Karpas-422 (cell line): Measurements from ENCODE around the gene RBM4B. TPM values are rescaled to one million over a fixed set of nuclear protein-coding genes. Genes with fewer than 3 reads are reported as not detected.
A peak's percentile ranks its signal among the peaks of the same experiment; 100 is the strongest.

Source experiments
- DNase-seq: peaks from one replicate; pipeline ENCODE4 v3.0.0-alpha.2; 2015
- H2AFZ ChIP-seq: fragments of 200-600 bp; sonication (generic); 2 replicates; pipeline ENCODE4 v1.6.1; 2014; ENCODE audit warnings: antibody characterized with exemption, low read length, mixed read lengths
- H3K27ac ChIP-seq: fragments of 200-600 bp; sonication (generic); 2 replicates; pipeline ENCODE4 v1.5.1; 2014; ENCODE audit warnings: mild to moderate bottlenecking, low read length, moderate library complexity
- H3K27me3 ChIP-seq: fragments of 200-600 bp; sonication (generic); 2 replicates; pipeline ENCODE4 v1.6.1; 2014; ENCODE audit warnings: low read length, mixed read lengths
- H3K36me3 ChIP-seq: fragments of 200-600 bp; sonication (generic); 2 replicates; pipeline ENCODE4 v1.6.1; 2014; ENCODE audit warnings: low read length, mixed read lengths; ENCODE audit not compliant: insufficient read depth
- H3K4me1 ChIP-seq: fragments of 200-600 bp; sonication (generic); 2 replicates; pipeline ENCODE4 v1.6.1; 2014; ENCODE audit warnings: mild to moderate bottlenecking, low read length, mixed read lengths
- H3K4me2 ChIP-seq: fragments of 200-600 bp; sonication (generic); 2 replicates; pipeline ENCODE4 v1.6.1; 2014; ENCODE audit warnings: low read length, low read depth, mild to moderate bottlenecking; ENCODE audit not compliant: poor library complexity, severe bottlenecking
- H3K4me3 ChIP-seq: fragments of 200-600 bp; sonication (generic); 2 replicates; pipeline ENCODE4 v1.5.1; 2014; ENCODE audit warnings: mild to moderate bottlenecking, antibody characterized with exemption, low read length, mixed read lengths
- H3K79me2 ChIP-seq: fragments of 200-600 bp; sonication (generic); 2 replicates; pipeline ENCODE4 v1.6.1; 2014; ENCODE audit warnings: mild to moderate bottlenecking, low read length, mixed read lengths
- H3K9ac ChIP-seq: fragments of 200-600 bp; sonication (generic); 2 replicates; pipeline ENCODE4 v1.6.0; 2014; ENCODE audit warnings: low read length
- H3K9me2 ChIP-seq: fragments of 200-600 bp; sonication (generic), shearing (Covaris generic); replicated peaks from 2 replicates; pipeline ENCODE4 v1.6.0; 2014; ENCODE audit warnings: mild to moderate bottlenecking, low read length, moderate library complexity; ENCODE audit not compliant: insufficient read depth
- H3K9me3 ChIP-seq: fragments of 300-700, 200-600 bp; sonication (generic); 2 replicates; pipeline ENCODE4 v1.6.1; 2014; ENCODE audit warnings: low read length, mixed read lengths
- H4K20me1 ChIP-seq: fragments of 200-600 bp; sonication (generic); 2 replicates; pipeline ENCODE4 v1.6.1; 2014; ENCODE audit warnings: mild to moderate bottlenecking, antibody characterized with exemption, low read length, low read depth; ENCODE audit not compliant: insufficient read depth
- total RNA-seq: library from RNA; depleted of rRNA; stranded (reverse); fragments of >200 nt; shearing (Covaris generic); gene quantifications from 2 replicates; pipeline ENCODE4 v1.2.3, GENCODE V29; 2014; ENCODE audit warnings: low replicate concordance

Gene RBM4B
- total RNA-seq, 1 experiment from 2014 or later: 43.2 TPM

GRCh38 chr11:66676282-66676919, 1.3 kb downstream of the RBM4B start:
- Histone ChIP-seq H3K9me3 (no peaks in the 10 kb centered on the region), H3K9ac (peak overlapping the region; percentile 81), H3K27me3 (no peaks in the 10 kb centered on the region), H3K79me2 (peaks cover 52% of the 10 kb centered on the region), H4K20me1 (no peaks in the 10 kb centered on the region), H2AFZ (no peak overlapping the region), H3K4me2 (peak overlapping the region; percentile 79), H3K36me3 (peaks cover 9% of the 10 kb centered on the region; the same call in 1 of the 2 replicates), H3K4me1 (peaks cover 36% of the 10 kb centered on the region), H3K4me3 (peak overlapping the region; percentile 79), H3K9me2 (no peaks in the 10 kb centered on the region), H3K27ac (peak overlapping the region; percentile 77)
- DNase-seq: peak; percentile 63

GRCh38 chr11:66674964-66675602, 2.6 kb downstream of the RBM4B start:
- H3K9ac ChIP-seq: peak overlapping the region; percentile 81
- no peaks in the 10 kb centered on the region for H3K27me3 ChIP-seq
- no peak for DNase-seq
- no peaks in the 10 kb centered on the region for H3K9me3 ChIP-seq
- H3K4me1 ChIP-seq: peaks cover 44% of the 10 kb centered on the region
- H3K79me2 ChIP-seq: peaks cover 65% of the 10 kb centered on the region
- no peaks in the 10 kb centered on the region for H3K9me2 ChIP-seq
- H3K4me3 ChIP-seq: peak overlapping the region; percentile 79
- H4K20me1 ChIP-seq: no peaks in the 10 kb centered on the region
- peaks cover 12% of the 10 kb centered on the region; the same call in 1 of the 2 replicates for H3K36me3 ChIP-seq
- peak overlapping the region; percentile 79 for H3K4me2 ChIP-seq
- no peak overlapping the region for H2AFZ ChIP-seq
- H3K27ac ChIP-seq: no peak overlapping the region; the same call in 1 of the 2 replicates

GRCh38 chr11:66670816-66671215, 6.9 kb downstream of the RBM4B start:
- Histone ChIP-seq H3K79me2 (peaks cover 90% of the 10 kb centered on the region), H3K9me2 (no peaks in the 10 kb centered on the region), H3K27ac (peak overlapping the region; percentile 5; the same call in 1 of the 2 replicates), H3K4me1 (peaks cover 29% of the 10 kb centered on the region), H4K20me1 (no peaks in the 10 kb centered on the region), H3K4me2 (no peak overlapping the region), H3K4me3 (no peak overlapping the region), H3K9ac (no peak overlapping the region), H2AFZ (no peak overlapping the region), H3K36me3 (peaks cover 38% of the 10 kb centered on the region; the same call in 1 of the 2 replicates), H3K27me3 (no peaks in the 10 kb centered on the region), H3K9me3 (no peaks in the 10 kb centered on the region)
- DNase-seq: no peak

GRCh38 chr11:66665369-66665768, 12.3 kb downstream of the RBM4B start:
- peaks cover 15% of the 10 kb centered on the region for H3K4me1 ChIP-seq
- no peak for DNase-seq
- H3K9me2 ChIP-seq: no peaks in the 10 kb centered on the region
- H3K27me3 ChIP-seq: no peaks in the 10 kb centered on the region
- no peak overlapping the region for H3K27ac ChIP-seq
- peaks cover 77% of the 10 kb centered on the region for H3K79me2 ChIP-seq
- peaks cover 57% of the 10 kb centered on the region; the same call in 1 of the 2 replicates for H3K36me3 ChIP-seq
- no peak overlapping the region for H3K9ac ChIP-seq
- H4K20me1 ChIP-seq: no peaks in the 10 kb centered on the region
- no peak overlapping the region for H3K4me3 ChIP-seq
- H3K9me3 ChIP-seq: no peaks in the 10 kb centered on the region
- H2AFZ ChIP-seq: no peak overlapping the region
- no peak overlapping the region for H3K4me2 ChIP-seq

- H3K27me3 ChIP-seq: no peaks in the 10 kb centered on the region
- no peaks in the 10 kb centered on the region for H3K9me2 ChIP-seq
- no peak overlapping the region for H3K4me3 ChIP-seq
- H3K4me1 ChIP-seq: peaks cover 23% of the 10 kb centered on the region
- no peaks in the 10 kb centered on the region for H3K9me3 ChIP-seq
- no peak overlapping the region for H3K9ac ChIP-seq
- H3K36me3 ChIP-seq: peaks cover 52% of the 10 kb centered on the region; the same call in 1 of the 2 replicates
- no peak overlapping the region for H3K4me2 ChIP-seq
- no peaks in the 10 kb centered on the region for H4K20me1 ChIP-seq
- peaks cover 74% of the 10 kb centered on the region for H3K79me2 ChIP-seq
- no peak overlapping the region for H2AFZ ChIP-seq
- no peak for DNase-seq
- no peak overlapping the region for H3K27ac ChIP-seq
These were observed 13.9 kb downstream of the RBM4B start for GRCh38 chr11:66663741-66664296.

GRCh38 chr11:66659763-66660162, 17.9 kb downstream of the RBM4B start:
- Histone ChIP-seq H3K4me3 (peak overlapping the region; percentile 29; the same call in 1 of the 2 replicates), H3K79me2 (peaks cover 44% of the 10 kb centered on the region), H3K27ac (peak overlapping the region; percentile 95), H3K9ac (peak overlapping the region; percentile 46), H3K4me2 (peak overlapping the region; percentile 70), H3K4me1 (peaks cover 35% of the 10 kb centered on the region), H3K9me3 (no peaks in the 10 kb centered on the region), H2AFZ (no peak overlapping the region), H3K27me3 (no peaks in the 10 kb centered on the region), H3K36me3 (peaks cover 22% of the 10 kb centered on the region; the same call in 1 of the 2 replicates), H3K9me2 (no peaks in the 10 kb centered on the region), H4K20me1 (no peaks in the 10 kb centered on the region)
- DNase-seq: peak; percentile 75

GRCh38 chr11:66653123-66653522, 24.6 kb downstream of the RBM4B start:
- Histone ChIP-seq H3K4me2 (no peak overlapping the region), H3K36me3 (peaks cover 33% of the 10 kb centered on the region; the same call in 1 of the 2 replicates), H3K4me3 (no peak overlapping the region), H3K27me3 (no peaks in the 10 kb centered on the region), H3K79me2 (peaks cover 51% of the 10 kb centered on the region), H2AFZ (no peak overlapping the region), H3K4me1 (peaks cover 6% of the 10 kb centered on the region), H4K20me1 (0 out of 2 replicates have a peak, but pooled peaks cover 7% of the 10 kb centered on the region), H3K9ac (no peak overlapping the region), H3K9me3 (no peaks in the 10 kb centered on the region), H3K27ac (no peak overlapping the region), H3K9me2 (no peaks in the 10 kb centered on the region)
- no peak for DNase-seq

GRCh38 chr11:66652651-66653050, 25.0 kb downstream of the RBM4B start:
- peaks cover 34% of the 10 kb centered on the region; the same call in 1 of the 2 replicates for H3K36me3 ChIP-seq
- H3K4me3 ChIP-seq: no peak overlapping the region
- no peak overlapping the region for H3K9ac ChIP-seq
- no peak overlapping the region for H3K4me2 ChIP-seq
- H4K20me1 ChIP-seq: 0 out of 2 replicates have a peak, but pooled peaks cover 7% of the 10 kb centered on the region
- H3K27me3 ChIP-seq: no peaks in the 10 kb centered on the region
- peaks cover 51% of the 10 kb centered on the region for H3K79me2 ChIP-seq
- no peaks in the 10 kb centered on the region for H3K9me3 ChIP-seq
- no peak overlapping the region for H3K27ac ChIP-seq
- no peak for DNase-seq
- H2AFZ ChIP-seq: no peak overlapping the region
- H3K9me2 ChIP-seq: no peaks in the 10 kb centered on the region
- peaks cover 1% of the 10 kb centered on the region for H3K4me1 ChIP-seq
